ENCODE data around the gene HSPA9.

DNA sequence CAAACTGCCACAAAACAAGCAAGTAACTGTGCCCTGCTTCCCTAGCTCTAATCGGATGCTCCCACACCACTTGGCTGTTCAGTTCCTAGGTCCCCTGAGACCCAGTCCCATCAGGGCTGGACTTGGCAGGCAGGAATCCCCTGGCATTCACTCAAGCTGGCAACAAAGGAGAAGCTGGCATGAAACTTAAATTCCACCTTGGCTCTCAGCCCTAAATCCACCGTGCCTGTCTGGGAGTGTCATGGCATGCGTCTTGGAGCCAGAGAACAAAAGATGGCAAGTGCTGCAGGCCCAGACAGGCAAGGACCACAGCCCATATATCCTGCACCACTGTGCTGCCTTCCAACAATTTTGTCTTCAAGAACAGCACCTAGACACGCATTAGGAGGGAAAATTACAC is 70.4 kb downstream of the HSPA9 start:
- TF ChIP-seq, protein P1, sequence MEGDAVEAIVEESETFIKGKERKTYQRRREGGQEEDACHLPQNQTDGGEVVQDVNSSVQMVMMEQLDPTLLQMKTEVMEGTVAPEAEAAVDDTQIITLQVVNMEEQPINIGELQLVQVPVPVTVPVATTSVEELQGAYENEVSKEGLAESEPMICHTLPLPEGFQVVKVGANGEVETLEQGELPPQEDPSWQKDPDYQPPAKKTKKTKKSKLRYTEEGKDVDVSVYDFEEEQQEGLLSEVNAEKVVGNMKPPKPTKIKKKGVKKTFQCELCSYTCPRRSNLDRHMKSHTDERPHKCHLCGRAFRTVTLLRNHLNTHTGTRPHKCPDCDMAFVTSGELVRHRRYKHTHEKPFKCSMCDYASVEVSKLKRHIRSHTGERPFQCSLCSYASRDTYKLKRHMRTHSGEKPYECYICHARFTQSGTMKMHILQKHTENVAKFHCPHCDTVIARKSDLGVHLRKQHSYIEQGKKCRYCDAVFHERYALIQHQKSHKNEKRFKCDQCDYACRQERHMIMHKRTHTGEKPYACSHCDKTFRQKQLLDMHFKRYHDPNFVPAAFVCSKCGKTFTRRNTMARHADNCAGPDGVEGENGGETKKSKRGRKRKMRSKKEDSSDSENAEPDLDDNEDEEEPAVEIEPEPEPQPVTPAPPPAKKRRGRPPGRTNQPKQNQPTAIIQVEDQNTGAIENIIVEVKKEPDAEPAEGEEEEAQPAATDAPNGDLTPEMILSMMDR (IDR thresholded peaks at IDR 0.05) = no peak
- TF ChIP-seq POLR2A (IDR thresholded peaks at IDR 0.05) = no peak
- no peak for TF ChIP-seq EP300 (IDR thresholded peaks at IDR 0.05)
